Upper lobe of left lung (tissue), 6 donors: ENCODE results near the gene PARP12. TPM values are rescaled to one million over a fixed set of nuclear protein-coding genes. Genes with fewer than 3 reads are reported as not detected.

Experiments
- ATAC-seq, 2 donors: fragments of 200-7000 bp; cut with Tn5 transposase; one replicate each; pipeline ENCODE4 v1.9.1; 2022; ENCODE audit warnings: mild to moderate bottlenecking in 2 of 2, moderate library complexity in 2 of 2; ENCODE audit not compliant: low FRiP score in 2 of 2
- DNase-seq, 2 donors: peaks; one replicate each; pipeline ENCODE4 v3.0.0-alpha.2; 2019 to 2020
- H3K27ac ChIP-seq, 4 donors: fragments of 200-600 bp; sonication (generic); one replicate each; pipeline ENCODE4 v1.5.1; 2016 to 2019
- H3K27me3 ChIP-seq, 4 donors: fragments of 200-600 bp; sonication (generic); one replicate each; pipeline ENCODE4 v1.5.1; 2017 to 2019
- H3K36me3 ChIP-seq, 4 donors: fragments of 200-600 bp; sonication (generic); one replicate each; pipeline ENCODE4 v1.5.1; 2016 to 2019
- H3K4me1 ChIP-seq, 4 donors: fragments of 200-600 bp; sonication (generic); one replicate each; pipeline ENCODE4 v1.5.1; 2018 to 2019
- H3K4me3 ChIP-seq, 4 donors: fragments of 200-600 bp; sonication (generic); one replicate each; pipeline ENCODE4 v1.5.1; 2017 to 2019; ENCODE audit warnings: mild to moderate bottlenecking in 2 of 4, moderate library complexity in 1 of 4
- H3K9me3 ChIP-seq, 4 donors: fragments of 200-600 bp; sonication (generic); one replicate each; pipeline ENCODE4 v1.5.1; 2018 to 2019
- EP300 ChIP-seq, 4 donors: sonication (generic); formaldehyde crosslinking; IDR thresholded peaks; one replicate each; pipeline ENCODE4 v1.5.1; 2017; ENCODE audit warnings: antibody characterized with exemption in 4 of 4, control low read depth in 2 of 4
- POLR2A ChIP-seq, 4 donors: fragments of 450-650 bp; IDR thresholded peaks; one replicate each; pipeline ENCODE4 v1.5.1; 2016 to 2017; ENCODE audit warnings: antibody characterized with exemption in 4 of 4, mild to moderate bottlenecking in 2 of 4
- POLR2AphosphoS5 ChIP-seq, 2 donors: sonication (generic); formaldehyde crosslinking; IDR thresholded peaks; one replicate each; pipeline ENCODE4 v1.5.1; 2017; ENCODE audit warnings: antibody characterized with exemption in 2 of 2
- WGBS, 2 donors: methylation state at CpG; one replicate each; pipeline ENCODE4 v1.1.5; 2017 to 2018; 5-methylcytosine and 5-hydroxymethylcytosine counted together
- total RNA-seq, 6 donors: library from RNA; depleted of rRNA in 4 of 6; stranded (reverse); fragments of >200 nt in 4 of 6; gene quantifications; one replicate each; pipeline versions ENCODE4 v1.1.0 to v1.2.1, GENCODE V29; 2016 to 2021
- TF ChIP-seq, protein P1 (sequence below), 6 experiments: fragments of 450-650 bp in 4 of 6; fragments of 200-600 bp in 2 of 6; sonication (generic) in 2 of 6; IDR thresholded peaks; one replicate each; pipeline ENCODE4 v1.5.1; 2016 to 2019; ENCODE audit warnings: antibody characterized with exemption in 6 of 6
- donor health status: DM: no; HTN: no; CAD: no; lungs with moderate emphysema.
- donor health status: DM: no; HTN: yes; CAD: no; lungs with severe emphysema.

The PARP12 gene
- total RNA-seq, 6 donors from 2014 or later = 74.8 to 151 (median 100) TPM

DNA sequence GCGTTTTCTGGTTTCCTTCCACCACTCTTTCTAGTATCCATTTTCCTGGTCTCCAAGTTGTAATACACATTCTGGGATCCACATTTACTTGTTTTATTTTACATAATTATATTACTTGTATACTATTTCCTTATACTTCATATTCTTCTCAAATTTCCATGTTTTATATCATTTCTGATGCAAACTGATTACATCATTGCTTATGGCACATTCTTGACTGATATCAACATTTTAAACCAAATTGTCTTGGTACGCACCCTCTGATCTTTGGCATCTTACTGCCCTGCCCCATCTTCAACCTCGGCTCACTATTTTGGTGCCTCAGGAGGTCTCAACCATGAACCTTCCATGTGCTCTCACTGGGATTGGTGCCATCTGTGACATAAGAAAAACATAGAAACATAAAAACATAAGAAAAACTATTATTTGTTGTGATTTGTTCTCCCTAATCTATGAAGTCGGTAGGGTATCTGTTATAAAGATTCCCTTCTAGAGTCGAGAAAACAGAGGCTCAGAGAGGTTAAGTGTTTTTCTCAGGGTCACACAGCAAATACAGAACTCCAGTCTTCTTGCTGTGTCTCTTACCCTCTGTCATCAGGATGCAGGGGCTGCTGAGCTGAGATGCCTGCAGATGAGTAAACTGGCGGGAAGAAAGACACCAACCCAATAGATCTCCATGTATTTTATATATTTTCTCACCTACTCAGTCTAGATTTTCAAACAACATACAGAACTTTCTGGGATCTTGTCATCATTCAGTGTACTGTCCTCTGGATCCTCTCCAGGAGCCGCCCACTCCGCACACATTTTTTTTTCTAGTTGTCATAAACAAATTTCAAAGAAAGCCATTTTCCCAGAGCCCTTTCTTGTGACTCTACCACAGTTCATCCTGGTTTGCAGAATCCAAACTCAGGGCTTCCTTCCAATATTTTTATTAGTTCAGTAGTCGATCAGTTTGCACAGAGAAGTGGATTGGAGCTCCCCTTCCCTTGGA lies 79.5 kb downstream of the PARP12 start:
- DNase-seq (no peak), ATAC-seq (no peak)
- H3K27me3 ChIP-seq = no peaks in the 10 kb centered on the region
- no peaks in the 10 kb centered on the region for H3K9me3 ChIP-seq
- no peak overlapping the region for H3K4me3 ChIP-seq
- peaks cover 0 to 4% (median 0%) of the 10 kb centered on the region in 4 donors for H3K4me1 ChIP-seq
- H3K27ac ChIP-seq = no peak overlapping the region
- no peaks in the 10 kb centered on the region for H3K36me3 ChIP-seq
- WGBS, 2 donors = 80 to 84% methylated on average over 9 of the region's 9 CpGs
- TF ChIP-seq POLR2A (IDR thresholded peaks at IDR 0.05) (no peak), POLR2AphosphoS5 (IDR thresholded peaks at IDR 0.05) (no peak), EP300 (IDR thresholded peaks at IDR 0.05) (no peak)
- TF ChIP-seq, protein P1, sequence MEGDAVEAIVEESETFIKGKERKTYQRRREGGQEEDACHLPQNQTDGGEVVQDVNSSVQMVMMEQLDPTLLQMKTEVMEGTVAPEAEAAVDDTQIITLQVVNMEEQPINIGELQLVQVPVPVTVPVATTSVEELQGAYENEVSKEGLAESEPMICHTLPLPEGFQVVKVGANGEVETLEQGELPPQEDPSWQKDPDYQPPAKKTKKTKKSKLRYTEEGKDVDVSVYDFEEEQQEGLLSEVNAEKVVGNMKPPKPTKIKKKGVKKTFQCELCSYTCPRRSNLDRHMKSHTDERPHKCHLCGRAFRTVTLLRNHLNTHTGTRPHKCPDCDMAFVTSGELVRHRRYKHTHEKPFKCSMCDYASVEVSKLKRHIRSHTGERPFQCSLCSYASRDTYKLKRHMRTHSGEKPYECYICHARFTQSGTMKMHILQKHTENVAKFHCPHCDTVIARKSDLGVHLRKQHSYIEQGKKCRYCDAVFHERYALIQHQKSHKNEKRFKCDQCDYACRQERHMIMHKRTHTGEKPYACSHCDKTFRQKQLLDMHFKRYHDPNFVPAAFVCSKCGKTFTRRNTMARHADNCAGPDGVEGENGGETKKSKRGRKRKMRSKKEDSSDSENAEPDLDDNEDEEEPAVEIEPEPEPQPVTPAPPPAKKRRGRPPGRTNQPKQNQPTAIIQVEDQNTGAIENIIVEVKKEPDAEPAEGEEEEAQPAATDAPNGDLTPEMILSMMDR (IDR thresholded peaks at IDR 0.05) = no peak

- DNase-seq = no peak
- ATAC-seq = no peak
Measured at GRCh38 chr7:139981511-139981895, 81.2 kb downstream of the PARP12 start.

GRCh38 chr7:139976838-139977656 lies 85.7 kb downstream of the PARP12 start:
- H3K27me3 ChIP-seq = no peaks in the 10 kb centered on the region
- H3K36me3 ChIP-seq = no peaks in the 10 kb centered on the region
- no peaks in the 10 kb centered on the region for H3K9me3 ChIP-seq
- H3K4me1 ChIP-seq = peaks cover 0 to 4% (median 0%) of the 10 kb centered on the region in 4 donors
- WGBS, 2 donors = 83 to 92% methylated on average over 17 of the region's 17 CpGs
- no peak overlapping the region for H3K27ac ChIP-seq
- ATAC-seq (no peak), DNase-seq (no peak)
- TF ChIP-seq POLR2AphosphoS5 (IDR thresholded peaks at IDR 0.05) (no peak), EP300 (IDR thresholded peaks at IDR 0.05) (no peak), POLR2A (IDR thresholded peaks at IDR 0.05) (no peak)
- TF ChIP-seq, protein P1 (IDR thresholded peaks at IDR 0.05) = no peak
- H3K4me3 ChIP-seq = no peak overlapping the region

More at GRCh38 chr7:139981511-139981895, 81.2 kb downstream of the PARP12 start:
- Histone ChIP-seq H3K9me3 (no peaks in the 10 kb centered on the region), H3K27ac (no peak overlapping the region), H3K4me1 (peaks cover 0 to 4% (median 0%) of the 10 kb centered on the region in 4 donors), H3K36me3 (no peaks in the 10 kb centered on the region), H3K4me3 (no peak overlapping the region), H3K27me3 (no peaks in the 10 kb centered on the region)
- 94 to 99% methylated on average over 5 of the region's 5 CpGs for WGBS, 2 donors
- no peak for TF ChIP-seq POLR2AphosphoS5 (IDR thresholded peaks at IDR 0.05)
- TF ChIP-seq, protein P1 (IDR thresholded peaks at IDR 0.05) = no peak
- no peak for TF ChIP-seq POLR2A (IDR thresholded peaks at IDR 0.05)
- no peak for TF ChIP-seq EP300 (IDR thresholded peaks at IDR 0.05)

DNA sequence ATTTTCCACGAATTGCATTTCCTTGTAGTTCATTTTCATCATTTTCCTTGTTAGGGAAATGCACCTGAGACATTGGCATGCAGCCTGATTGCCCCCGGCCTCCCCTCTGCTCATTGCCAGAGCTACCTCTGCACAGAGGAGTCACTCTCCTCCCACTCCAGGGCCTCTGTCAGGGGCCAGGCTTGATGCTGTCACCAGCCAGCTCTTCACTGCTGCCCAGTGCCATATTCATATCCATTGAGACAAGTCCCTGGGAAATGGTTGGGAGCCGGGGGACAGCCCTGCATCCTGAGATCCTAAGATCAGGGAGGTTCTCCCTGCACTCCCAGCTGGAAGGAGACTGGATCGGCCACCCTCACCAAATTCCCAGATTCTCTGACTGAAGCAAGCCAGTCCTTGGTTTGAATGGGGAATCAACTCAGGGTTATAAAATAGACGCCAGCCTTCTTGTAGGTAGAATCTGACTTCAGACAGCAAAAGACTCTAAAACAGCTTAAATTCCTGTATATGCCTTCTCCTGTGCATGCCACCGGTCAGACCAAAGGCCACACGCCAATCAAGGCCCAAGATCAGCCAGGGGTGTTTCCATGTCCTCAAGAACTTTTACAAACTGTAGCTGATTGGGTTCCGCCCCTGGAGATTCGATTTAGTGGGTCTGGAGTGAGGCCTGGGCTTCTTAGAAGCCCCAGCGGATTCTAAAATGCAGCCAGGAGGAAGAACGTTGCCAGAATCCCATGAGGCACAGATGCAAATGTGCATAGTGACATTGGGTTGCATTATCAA lies 86.5 kb downstream of the PARP12 start:
- TF ChIP-seq, protein P1 (IDR thresholded peaks at IDR 0.05) = no peak
- no peak for TF ChIP-seq POLR2A (IDR thresholded peaks at IDR 0.05)
- TF ChIP-seq EP300 (IDR thresholded peaks at IDR 0.05) = no peak
- TF ChIP-seq POLR2AphosphoS5 (IDR thresholded peaks at IDR 0.05) = no peak
- Histone ChIP-seq H3K9me3 (no peaks in the 10 kb centered on the region), H3K4me1 (peaks cover 0 to 4% (median 0%) of the 10 kb centered on the region in 4 donors), H3K27me3 (no peaks in the 10 kb centered on the region), H3K27ac (no peak overlapping the region), H3K4me3 (no peak overlapping the region), H3K36me3 (no peaks in the 10 kb centered on the region)
- no peak for DNase-seq
- 87 to 90% methylated on average over 10 to 11 of the region's 11 CpGs for WGBS, 2 donors
- no peak for ATAC-seq
